Astrocyte (in vitro differentiated cells and primary cell): ENCODE measurements around the gene SUPT7L.

Experiments used
- EZH2 ChIP-seq: IDR thresholded peaks from 2 replicates; pipeline ENCODE4 v1.6.1; 2012; ENCODE audit warnings: mild to moderate bottlenecking, low read length, inconsistent platforms; ENCODE audit not compliant: insufficient read depth
- TF ChIP-seq, protein P1 (sequence below): IDR thresholded peaks from 2 replicates; pipeline ENCODE4 v1.5.1; 2011; ENCODE audit warnings: low read depth, mild to moderate bottlenecking, inconsistent platforms, low read length, moderate library complexity; ENCODE audit not compliant: insufficient read depth

DNA sequence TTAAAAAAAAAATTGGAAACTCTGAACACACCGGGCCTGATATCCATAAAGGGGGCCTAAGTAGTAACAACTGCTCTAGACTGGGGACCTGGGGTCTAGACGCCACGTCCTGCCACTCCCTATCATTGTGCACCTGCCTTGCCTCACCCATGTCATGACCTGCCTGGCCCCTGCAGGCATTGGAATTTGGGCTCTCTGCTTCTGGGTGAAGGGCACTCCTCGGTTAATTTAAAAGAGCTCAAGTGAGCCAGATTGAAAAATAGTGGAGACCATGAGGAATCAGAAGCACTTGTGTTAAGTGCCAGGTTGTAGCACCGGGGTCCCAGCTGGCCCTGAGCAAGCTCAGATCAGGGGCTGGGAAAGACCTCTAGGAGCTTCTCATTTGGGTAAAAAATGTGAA is 48.4 kb upstream of the SUPT7L start:
- TF ChIP-seq, protein P1, sequence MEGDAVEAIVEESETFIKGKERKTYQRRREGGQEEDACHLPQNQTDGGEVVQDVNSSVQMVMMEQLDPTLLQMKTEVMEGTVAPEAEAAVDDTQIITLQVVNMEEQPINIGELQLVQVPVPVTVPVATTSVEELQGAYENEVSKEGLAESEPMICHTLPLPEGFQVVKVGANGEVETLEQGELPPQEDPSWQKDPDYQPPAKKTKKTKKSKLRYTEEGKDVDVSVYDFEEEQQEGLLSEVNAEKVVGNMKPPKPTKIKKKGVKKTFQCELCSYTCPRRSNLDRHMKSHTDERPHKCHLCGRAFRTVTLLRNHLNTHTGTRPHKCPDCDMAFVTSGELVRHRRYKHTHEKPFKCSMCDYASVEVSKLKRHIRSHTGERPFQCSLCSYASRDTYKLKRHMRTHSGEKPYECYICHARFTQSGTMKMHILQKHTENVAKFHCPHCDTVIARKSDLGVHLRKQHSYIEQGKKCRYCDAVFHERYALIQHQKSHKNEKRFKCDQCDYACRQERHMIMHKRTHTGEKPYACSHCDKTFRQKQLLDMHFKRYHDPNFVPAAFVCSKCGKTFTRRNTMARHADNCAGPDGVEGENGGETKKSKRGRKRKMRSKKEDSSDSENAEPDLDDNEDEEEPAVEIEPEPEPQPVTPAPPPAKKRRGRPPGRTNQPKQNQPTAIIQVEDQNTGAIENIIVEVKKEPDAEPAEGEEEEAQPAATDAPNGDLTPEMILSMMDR, result no peak
- no peak for TF ChIP-seq EZH2
